ENCODE measurements around the gene POU2F1.
"Not testable (repeated sequence)": the region's sequence is repeated elsewhere in the genome, so short reads cannot be mapped to it uniquely, and the experiment has no call there.

POU2F1 gene

GRCh38 chr1:167231873-167232450 is 11.3 kb downstream of the POU2F1 start:
- no peak for DNase-seq (ENCODE audit: low read depth)

DNA sequence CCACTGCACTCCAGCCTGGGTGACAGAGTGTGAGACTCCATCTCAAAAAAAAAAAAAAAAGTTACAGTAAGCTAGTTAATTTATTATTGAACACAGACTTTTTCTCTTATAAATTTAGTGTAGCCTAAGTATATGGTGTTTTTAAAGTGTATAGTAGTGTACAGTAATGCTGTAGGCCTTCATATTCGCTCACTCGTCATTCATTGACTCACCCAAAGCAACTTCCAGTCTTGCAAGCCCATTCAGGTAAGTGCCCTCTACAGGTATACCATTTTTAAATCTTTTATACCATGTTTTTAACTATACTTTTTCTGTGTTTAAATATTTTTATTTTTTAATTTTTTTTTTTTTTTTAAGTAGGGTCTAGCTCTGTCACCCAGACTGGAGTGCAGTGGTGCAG is 12.1 kb downstream of the POU2F1 start:
- DNase-seq (ENCODE audit: low read depth), result no peak

DNA sequence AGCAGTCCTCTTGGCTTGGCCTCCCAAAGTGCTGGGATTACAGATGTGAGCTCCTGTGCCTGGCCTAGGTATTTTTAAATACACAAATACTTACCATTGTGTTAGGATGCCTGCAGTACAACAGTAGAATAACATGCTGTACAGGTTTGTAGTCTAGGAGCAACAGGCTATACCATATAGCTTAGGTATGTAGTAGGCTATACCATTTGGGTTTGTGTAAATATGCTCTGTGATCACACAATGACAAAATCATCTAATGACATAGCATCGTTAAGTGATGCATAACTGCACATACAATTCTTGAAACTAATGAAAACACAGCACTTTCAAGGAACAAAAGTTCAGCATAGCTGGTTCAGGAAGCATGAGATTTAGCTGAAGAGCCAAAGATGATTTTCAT is 12.7 kb downstream of the POU2F1 start:
- DNase-seq (ENCODE audit: low read depth), result no peak

DNA sequence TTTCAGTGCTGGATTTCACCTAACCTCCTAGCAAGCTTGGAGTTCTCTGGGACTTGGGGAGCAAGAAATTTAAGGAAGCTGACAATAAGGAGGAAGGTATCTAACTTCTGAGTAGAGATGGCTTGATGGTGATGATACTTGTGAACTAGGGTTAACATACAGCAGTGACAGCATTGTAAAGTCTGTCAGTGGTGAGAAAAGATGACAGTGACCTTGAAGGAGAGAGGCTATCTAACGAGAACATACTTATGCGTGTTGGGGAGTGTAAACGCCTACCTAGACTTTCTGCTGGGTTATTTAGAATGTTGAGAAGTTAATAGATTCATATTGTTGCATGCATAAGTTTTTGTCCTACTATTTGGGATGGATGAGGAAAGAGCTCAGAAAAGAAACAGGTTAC is 16.3 kb downstream of the POU2F1 start:
- DNase-seq (ENCODE audit: low read depth), result no peak

GRCh38 chr1:167238713-167239112 is 18.0 kb downstream of the POU2F1 start:
- DNase-seq (ENCODE audit: low read depth), result no peak

- DNase-seq (ENCODE audit: low read depth), result no peak
Measured at GRCh38 chr1:167239257-167239656, 18.6 kb downstream of the POU2F1 start.

DNA sequence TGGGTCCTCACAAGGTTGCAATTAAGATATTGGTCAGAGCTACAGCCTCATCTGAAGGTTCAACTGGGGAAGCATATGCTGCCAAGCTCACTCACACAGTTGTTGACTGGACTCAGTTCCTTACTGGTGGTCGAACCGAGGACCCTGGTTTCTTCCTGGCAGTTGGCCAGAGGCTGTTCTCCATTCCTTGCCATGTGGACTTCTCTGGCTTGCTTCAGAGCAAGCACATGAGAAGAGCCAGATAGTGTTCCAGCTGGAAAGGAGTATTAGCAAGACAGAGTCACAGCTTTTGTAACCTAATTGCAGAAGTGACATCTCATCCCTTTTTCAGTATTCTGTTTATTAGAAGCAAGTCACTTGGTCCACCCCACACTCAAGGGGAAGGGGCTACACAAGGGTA is 23.6 kb downstream of the POU2F1 start:
- no peak for DNase-seq (ENCODE audit: low read depth)

GRCh38 chr1:167245168-167245567 is 24.5 kb downstream of the POU2F1 start:
- DNase-seq (ENCODE audit: low read depth), result not testable (repeated sequence)

DNA sequence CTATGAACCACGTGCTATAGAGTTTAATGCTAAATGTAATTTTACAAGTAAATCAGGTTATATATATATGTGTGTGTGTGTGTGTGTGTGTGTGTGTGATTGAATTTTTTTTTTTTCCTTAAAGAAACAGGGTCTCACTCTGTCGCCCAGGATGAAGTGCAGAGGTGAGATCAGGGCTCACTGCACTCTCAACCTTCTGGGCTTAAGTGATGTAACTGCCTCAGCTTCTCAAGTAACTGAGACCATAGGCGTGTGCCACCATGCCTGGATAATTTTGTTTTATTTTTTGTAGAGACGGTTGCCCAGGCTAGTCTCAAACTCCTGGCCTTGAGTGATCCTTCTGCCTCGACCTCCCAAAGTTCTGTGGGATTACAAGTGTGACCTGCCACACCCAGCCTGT is 26.3 kb downstream of the POU2F1 start:
- DNase-seq (ENCODE audit: low read depth), result no peak

DNA sequence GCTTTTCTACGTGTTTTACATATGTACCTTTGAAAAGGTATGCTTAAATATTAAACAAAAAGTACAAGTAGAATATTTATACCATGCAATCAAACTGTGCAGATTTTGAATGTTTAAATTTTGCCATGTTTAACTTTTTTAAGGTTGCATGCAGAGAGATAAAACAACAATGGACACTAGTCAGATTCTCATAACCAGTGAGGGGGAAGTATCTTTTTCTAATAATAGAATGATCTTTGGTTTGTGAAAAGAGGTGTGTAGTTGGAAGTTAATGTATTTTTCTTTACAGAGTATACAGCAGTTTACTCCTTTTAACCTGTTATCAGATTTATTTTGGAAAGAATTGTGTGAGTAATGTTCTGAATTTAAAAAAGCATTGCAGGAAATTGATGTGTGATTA is 27.1 kb downstream of the POU2F1 start:
- no peak for DNase-seq (ENCODE audit: low read depth)

DNA sequence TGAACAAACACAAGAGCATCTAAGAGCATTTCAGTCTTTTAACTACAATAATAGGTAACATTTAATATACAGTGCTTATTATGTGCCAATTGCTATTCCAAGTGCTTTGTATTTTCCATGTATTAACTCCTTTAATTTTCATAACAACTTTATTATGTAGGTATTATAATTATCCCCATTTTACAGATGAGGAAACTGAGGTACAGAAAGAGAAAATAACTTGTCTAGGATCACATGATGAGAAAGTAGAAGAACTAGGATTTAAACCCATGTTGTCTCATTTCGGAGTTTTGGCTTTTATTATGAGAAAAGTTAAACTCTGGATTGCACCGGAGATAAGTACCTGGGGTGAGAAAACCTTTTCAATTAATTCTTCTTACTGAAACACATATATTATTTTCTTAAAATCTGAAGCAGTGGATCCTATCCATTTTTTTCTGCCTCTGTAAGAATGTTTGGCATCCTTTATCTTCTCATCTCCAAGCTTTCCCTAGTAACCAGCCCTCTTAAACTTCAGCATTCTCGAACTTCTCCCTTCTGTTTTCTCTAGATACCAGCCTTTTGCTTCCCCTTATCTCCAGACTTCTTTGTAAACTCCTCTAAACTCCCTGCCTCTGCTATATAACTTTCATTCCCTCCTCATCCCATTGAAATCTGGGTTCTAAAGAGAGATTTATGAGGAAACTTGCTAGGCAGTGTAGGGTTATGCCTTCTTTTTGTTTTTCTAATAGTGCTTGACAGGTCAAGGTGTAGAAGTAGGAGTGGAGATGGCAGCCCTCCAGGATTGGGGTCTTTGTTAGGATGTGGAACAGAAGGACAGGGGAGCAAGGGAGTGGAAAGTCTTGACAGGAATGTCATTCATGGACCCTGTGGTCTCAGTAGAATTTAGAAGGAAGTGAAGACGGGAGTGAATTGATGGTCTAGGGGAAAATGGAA is 28.3 kb downstream of the POU2F1 start:
- no peak for DNase-seq (ENCODE audit: low read depth)

GRCh38 chr1:167249702-167250101 is 29.0 kb downstream of the POU2F1 start:
- DNase-seq (ENCODE audit: low read depth), result no peak

- no peak for DNase-seq (ENCODE audit: low read depth)
Measured at GRCh38 chr1:167250482-167250881, 29.8 kb downstream of the POU2F1 start.

DNA sequence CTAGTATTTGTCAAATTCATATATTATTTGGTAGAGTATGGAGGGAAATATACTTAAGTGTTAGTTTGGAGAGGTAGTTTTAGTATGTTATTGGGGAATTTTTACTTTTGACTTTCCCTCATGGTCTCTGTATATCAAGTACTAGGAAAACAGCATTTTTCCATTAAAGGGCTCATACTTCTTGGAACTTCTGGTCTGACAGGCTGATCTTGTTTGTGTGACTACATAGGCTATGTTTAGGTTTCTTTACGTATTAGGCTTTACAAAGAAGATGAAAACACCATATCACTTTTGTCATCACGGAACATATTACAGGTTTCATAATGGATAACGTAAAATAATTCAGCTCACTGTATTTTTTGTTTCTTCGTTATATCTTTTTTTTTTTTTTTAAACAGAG is 30.8 kb downstream of the POU2F1 start:
- no peak for DNase-seq (ENCODE audit: low read depth)

DNA sequence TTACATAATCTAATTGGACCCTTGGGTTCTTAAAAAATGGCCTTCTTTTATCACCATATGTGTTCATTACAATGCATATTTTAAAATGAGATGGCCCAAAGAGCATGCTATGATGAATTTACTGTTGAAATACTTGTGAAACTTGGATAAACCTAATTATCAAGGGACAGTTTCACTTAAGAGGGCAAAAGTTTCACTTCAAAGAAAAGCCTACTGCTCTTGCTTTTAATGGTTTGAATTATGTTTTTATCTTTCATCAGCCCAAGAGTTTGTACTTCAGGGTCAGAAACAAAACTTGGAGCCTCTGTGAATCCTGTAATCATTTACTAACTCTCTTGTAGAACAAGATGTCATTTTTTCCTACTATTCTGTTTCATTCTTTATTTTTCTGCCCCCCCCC is 32.3 kb downstream of the POU2F1 start:
- no peak for DNase-seq (ENCODE audit: low read depth)

DNA sequence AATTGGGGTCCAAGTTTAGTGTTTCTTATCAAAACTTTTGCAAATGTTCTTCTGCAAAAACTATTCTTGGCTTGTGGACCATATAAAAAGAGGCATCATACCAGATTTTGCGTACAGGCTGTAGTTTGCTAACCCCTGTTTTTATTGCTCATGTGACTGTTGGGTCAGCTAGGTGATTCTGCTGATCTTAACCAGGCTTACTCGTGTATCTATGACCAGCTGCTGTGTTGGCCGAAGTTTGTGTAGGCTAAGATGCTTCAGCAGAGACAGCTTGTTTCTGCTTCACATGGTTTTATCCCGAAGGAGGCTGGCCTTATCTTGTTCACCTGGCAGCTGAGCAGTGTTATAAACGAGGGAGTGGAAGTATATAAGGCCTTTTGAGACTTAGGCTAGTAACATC is 38.2 kb downstream of the POU2F1 start:
- DNase-seq (ENCODE audit: low read depth), result no peak

DNA sequence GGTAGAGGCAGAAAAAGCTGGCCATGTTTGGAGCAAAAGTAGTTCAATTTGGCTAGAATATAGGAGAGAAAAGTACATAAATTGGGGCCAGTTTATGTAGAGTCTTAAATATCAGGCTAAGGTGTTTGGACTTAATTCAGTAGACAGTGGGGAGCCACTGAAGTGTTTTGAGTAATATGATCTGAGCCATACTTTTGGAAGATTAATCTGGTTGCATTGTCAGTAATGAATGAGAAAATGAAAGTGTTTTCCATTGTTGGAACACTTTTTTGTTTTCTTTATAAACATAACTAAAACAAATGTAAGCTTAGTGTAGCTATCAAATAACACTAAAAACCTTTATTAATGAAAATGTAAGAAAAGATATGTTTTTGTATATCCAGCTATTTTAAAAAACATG is 42.1 kb downstream of the POU2F1 start:
- DNase-seq (ENCODE audit: low read depth), result no peak

GRCh38 chr1:167263344-167263743 is 42.7 kb downstream of the POU2F1 start:
- DNase-seq (ENCODE audit: low read depth), result no peak

GRCh38 chr1:167263819-167264464 is 43.3 kb downstream of the POU2F1 start:
- DNase-seq (ENCODE audit: low read depth), result no peak

- no peak for DNase-seq (ENCODE audit: low read depth)
Measured at GRCh38 chr1:167266965-167267364, 46.3 kb downstream of the POU2F1 start.

DNA sequence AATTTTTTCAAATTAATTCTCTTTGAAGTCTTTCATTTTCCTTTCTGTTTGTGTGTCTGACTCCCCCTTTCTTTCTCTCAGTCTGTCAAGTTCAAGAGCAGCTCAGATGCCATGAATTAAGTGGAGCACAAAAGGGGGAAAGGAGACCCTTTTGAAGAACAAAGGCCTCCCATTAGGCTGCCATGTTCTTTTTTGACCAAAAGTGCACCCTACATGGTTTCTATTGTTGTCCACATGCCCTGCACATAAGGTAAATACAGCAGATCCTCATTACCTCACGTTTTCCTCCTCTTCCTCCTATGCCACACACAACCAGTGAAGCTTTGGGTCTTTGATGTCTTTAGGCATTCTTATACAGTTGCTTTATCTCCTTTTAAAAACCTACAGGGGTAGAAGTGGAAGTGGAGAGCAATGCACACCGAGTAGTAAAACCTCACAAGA is 47.7 kb downstream of the POU2F1 start:
- no peak for DNase-seq (ENCODE audit: low read depth)

DNA sequence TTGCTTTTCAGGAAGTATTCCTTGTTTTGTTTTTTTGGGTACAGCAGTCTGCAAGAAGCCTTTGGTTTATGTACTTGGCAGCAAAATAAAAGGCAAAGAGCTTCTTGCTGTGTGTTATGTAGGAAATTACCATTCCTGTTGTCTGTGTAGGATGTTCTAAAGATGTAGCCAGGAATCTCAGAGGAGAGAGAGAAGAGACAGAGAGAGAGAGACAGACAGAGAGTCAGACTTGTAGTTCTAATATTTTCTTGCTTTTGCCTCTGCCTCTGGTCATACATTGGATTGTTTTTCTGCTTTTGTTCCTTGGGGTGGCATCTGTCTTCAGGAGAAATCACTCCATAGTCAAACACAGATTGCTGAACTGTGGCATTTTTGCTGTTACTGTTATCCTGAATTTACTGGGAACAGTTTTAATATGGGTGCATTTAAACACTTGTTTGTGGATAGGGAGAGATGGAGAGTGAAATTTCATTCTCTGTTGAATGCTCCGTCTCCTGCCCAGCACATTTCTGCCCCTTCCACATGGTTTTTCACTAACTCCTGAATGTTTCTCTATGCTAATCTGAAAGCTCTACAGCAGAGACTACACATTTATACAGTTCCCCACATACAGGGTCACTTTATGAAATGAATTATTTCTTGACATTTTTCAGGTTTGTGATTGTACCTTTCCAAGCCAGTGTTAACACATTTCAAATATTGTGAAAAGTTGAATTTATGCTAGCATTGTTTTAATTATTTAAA is 49.8 kb downstream of the POU2F1 start:
- no peak for DNase-seq (ENCODE audit: low read depth)

All from stimulated activated CD4-positive, alpha-beta T cell treated with anti-CD3 and anti-CD28 coated beads, Interleukin-2, amount 100 ng/mL, for 4 hours (primary cell).